ENCODE measurements around the gene EML1. TPM values are rescaled to one million over a fixed set of nuclear protein-coding genes. Genes with fewer than 3 reads are reported as not detected.

Gene EML1
- total RNA-seq, 3 donors from 2014 or later: 5.4 to 82.5 (median 8.1) TPM

DNA sequence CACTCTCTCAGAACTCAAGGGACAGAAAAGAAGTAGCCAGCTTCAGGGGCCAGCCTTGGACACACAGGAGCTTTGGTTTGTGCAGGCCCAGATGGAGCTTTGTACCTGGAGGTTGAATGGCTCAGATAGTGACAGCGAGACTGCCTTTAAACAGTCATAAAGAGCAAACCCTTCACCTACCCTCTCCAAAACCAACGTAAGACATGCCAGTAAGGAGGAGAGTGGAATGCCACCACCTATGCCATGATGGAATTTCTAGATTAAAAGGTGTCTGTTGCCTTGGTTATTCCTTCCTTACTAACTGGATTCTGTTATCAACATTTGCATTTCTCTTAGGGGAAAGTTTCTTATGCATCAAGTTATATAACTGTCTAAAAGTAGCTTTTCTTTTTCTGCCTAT, 98.1 kb downstream of the EML1 start:
- DNase-seq (no peak), ATAC-seq (no peak)
- intact Hi-C loops (cut with DNase I, micrococcal nuclease): no loop called here
- Histone ChIP-seq H3K9me3 (no peaks in the 10 kb centered on the region), H3K36me3 (ENCODE audit: low read depth) (no peaks in the 10 kb centered on the region), H3K4me3 (no peak overlapping the region), H3K4me1 (ENCODE audit: low read depth) (no peaks in the 10 kb centered on the region)
- TF ChIP-seq, protein P1, sequence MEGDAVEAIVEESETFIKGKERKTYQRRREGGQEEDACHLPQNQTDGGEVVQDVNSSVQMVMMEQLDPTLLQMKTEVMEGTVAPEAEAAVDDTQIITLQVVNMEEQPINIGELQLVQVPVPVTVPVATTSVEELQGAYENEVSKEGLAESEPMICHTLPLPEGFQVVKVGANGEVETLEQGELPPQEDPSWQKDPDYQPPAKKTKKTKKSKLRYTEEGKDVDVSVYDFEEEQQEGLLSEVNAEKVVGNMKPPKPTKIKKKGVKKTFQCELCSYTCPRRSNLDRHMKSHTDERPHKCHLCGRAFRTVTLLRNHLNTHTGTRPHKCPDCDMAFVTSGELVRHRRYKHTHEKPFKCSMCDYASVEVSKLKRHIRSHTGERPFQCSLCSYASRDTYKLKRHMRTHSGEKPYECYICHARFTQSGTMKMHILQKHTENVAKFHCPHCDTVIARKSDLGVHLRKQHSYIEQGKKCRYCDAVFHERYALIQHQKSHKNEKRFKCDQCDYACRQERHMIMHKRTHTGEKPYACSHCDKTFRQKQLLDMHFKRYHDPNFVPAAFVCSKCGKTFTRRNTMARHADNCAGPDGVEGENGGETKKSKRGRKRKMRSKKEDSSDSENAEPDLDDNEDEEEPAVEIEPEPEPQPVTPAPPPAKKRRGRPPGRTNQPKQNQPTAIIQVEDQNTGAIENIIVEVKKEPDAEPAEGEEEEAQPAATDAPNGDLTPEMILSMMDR (IDR thresholded peaks at IDR 0.05): no peak

DNA sequence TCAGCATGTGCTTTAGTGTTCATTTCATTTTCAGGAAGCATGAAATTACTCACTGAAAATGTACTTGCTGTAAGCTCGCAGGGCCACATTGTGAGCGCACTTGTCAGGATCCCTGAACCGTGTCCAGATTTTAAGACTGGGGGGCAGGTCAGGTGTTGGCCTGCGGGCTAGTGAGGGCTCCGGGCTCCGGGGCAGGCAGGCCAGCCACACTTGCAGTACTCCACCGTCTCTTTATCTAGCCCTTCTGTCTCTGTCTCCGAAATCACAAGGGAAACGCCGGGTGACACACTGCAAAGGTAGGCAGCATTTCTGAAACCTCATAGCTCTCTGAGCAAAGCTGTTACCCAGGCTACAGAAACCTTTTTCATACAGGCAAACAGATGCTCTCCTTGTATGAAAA, 98.7 kb downstream of the EML1 start:
- ATAC-seq: no peak

DNA sequence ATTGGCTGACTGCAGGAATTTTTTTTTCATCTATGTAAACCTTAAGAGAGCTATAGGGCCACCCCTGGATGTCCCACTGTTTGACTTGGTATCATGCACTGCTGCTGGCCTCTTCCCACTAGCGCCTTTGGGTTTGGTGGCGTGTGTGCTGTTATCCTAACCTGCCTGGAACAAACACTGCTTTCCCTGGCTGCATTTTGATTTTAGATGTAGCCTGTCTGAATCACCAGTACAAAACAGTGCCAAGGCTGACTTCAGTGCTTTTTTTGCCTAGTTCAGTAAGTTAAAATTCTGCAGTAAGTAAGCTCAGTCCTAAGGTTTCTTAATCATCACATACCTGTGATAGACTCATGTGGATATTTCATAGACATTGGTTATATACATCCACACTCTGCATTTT, 99.2 kb downstream of the EML1 start:
- Histone ChIP-seq H3K4me1 (ENCODE audit: low read depth) (no peaks in the 10 kb centered on the region), H3K4me3 (no peak overlapping the region), H3K9me3 (no peaks in the 10 kb centered on the region), H3K36me3 (ENCODE audit: low read depth) (no peaks in the 10 kb centered on the region)
- DNase-seq: no peak
- intact Hi-C loops (cut with DNase I, micrococcal nuclease): no loop called here
- TF ChIP-seq, protein P1 (IDR thresholded peaks at IDR 0.05): no peak
- no peak for ATAC-seq

More for the DNA sequence above, 98.7 kb downstream of the EML1 start:
- TF ChIP-seq, protein P1 (IDR thresholded peaks at IDR 0.05): no peak
- H3K4me1 ChIP-seq (ENCODE audit: low read depth): no peaks in the 10 kb centered on the region
- intact Hi-C loops (cut with DNase I, micrococcal nuclease): no loop called here
- no peaks in the 10 kb centered on the region for H3K36me3 ChIP-seq (ENCODE audit: low read depth)
- H3K4me3 ChIP-seq: no peak overlapping the region
- H3K9me3 ChIP-seq: no peaks in the 10 kb centered on the region
- no peak for DNase-seq

DNA sequence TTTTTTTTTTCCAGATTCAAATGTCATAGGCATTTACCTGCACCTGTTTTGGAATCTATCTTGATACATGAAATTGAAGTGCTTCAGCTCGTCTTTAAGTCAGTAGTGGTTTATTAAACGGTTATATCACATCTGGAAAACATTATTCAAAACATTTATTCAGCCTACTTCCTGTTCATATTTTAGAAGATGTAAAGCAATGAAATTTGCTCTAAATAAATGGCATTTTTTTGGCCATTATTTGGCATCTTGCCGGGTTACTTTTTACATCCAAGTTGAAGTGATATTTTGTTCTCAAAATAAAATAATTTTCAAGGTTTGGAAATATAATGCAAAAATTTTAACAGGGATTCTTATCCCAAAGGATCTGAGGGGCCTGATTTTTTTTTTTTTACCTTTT, 103.1 kb downstream of the EML1 start:
- ATAC-seq (no peak), DNase-seq (no peak)
- intact Hi-C loops (cut with DNase I, micrococcal nuclease): no loop called here
- H3K4me3 ChIP-seq: no peak overlapping the region
- no peaks in the 10 kb centered on the region for H3K9me3 ChIP-seq
- H3K4me1 ChIP-seq (ENCODE audit: low read depth): no peaks in the 10 kb centered on the region
- TF ChIP-seq, protein P1 (IDR thresholded peaks at IDR 0.05): no peak
- H3K36me3 ChIP-seq (ENCODE audit: low read depth): no peaks in the 10 kb centered on the region

DNA sequence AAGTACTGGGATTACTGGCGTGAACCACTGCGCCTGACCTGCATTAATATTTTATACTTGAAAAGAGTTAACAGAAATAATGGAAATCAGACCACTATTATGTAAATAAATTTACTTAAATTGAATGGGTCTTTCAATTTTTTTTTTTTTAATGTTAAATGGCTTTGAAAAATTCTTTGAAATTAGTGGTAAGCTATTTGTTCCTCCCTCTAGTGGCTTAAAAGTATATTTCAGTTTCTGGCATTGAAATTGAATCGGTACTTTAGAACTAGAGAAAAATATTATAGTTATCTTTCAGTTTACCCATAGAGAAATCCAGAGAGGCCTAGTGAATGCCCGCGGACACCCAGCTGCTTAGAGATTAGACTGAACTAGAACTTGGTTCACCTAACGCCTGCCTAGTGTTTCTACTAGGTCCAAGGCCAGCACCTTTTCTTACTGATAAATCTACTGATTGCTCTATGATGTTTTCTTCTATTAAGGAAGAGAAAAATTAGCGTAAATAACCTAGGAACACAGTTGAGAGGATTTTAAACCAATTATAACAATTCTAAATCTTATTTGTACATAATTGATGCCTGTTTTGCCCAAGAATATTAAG, 106.5 kb downstream of the EML1 start:
- TF ChIP-seq, protein P1 (IDR thresholded peaks at IDR 0.05): peak; percentile 25
- Histone ChIP-seq H3K4me3 (no peak overlapping the region), H3K36me3 (ENCODE audit: low read depth) (no peaks in the 10 kb centered on the region), H3K4me1 (ENCODE audit: low read depth) (no peaks in the 10 kb centered on the region), H3K9me3 (no peaks in the 10 kb centered on the region)
- intact Hi-C loops (cut with DNase I, micrococcal nuclease): no loop called here
- DNase-seq (no peak), ATAC-seq (no peak)

DNA sequence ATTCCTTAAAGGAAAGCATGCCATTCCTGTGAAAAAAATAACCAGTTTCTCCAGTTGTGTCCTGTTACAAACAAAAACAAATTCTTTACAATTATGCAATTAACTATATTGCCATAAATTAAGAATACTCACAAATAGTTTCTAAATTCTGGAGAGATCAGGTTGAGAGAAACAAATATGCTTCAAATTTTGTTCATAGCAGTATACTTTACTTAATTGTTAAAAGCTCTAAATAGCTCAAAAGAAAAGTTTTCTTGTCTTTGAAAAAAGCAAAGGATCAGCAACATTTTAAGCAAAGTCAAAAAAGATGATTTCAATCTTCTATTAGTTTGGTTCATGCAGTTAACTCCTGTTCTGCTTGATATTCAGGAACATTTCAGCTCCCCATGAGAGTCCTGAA, 109.7 kb downstream of the EML1 start:
- Histone ChIP-seq H3K36me3 (ENCODE audit: low read depth) (no peaks in the 10 kb centered on the region), H3K4me1 (ENCODE audit: low read depth) (no peaks in the 10 kb centered on the region), H3K4me3 (no peak overlapping the region), H3K9me3 (no peaks in the 10 kb centered on the region)
- intact Hi-C loops (cut with DNase I, micrococcal nuclease): no loop called here
- no peak for DNase-seq
- ATAC-seq: no peak
- TF ChIP-seq, protein P1 (IDR thresholded peaks at IDR 0.05): no peak
